Central memory CD8-positive, alpha-beta T cell (primary cell): ENCODE data around the gene ZNRD2.
"Not testable (repeated sequence)": the region's sequence is repeated elsewhere in the genome, so short reads cannot be mapped to it uniquely, and the experiment has no call there.

Source experiments
- ATAC-seq: fragments of 150-1000 bp; cut with Tn5 transposase; replicated peaks from 2 replicates; pipeline ENCODE4 v1.10.0; 2022; ENCODE audit warnings: mild to moderate bottlenecking, moderate FRiP score, moderate number of reproducible peaks; ENCODE audit not compliant: poor library complexity, severe bottlenecking; ENCODE audit errors: extremely low read depth
- DNase-seq, 2 donors: peaks; one replicate each; pipeline ENCODE4 v3.0.0; 2021; ENCODE audit warnings: low spot score in 2 of 2
- H3K27ac Mint-ChIP-seq: one replicate; pipeline ENCODE4 v1.8.0; 2022; ENCODE audit warnings: low read depth, mild to moderate bottlenecking, moderate library complexity, mixed read lengths
- H3K27me3 Mint-ChIP-seq: one replicate; pipeline ENCODE4 v1.8.0; 2022; ENCODE audit warnings: mixed read lengths
- H3K36me3 Mint-ChIP-seq: one replicate; pipeline ENCODE4 v1.8.0; 2022; ENCODE audit warnings: mild to moderate bottlenecking, moderate library complexity, mixed read lengths; ENCODE audit not compliant: insufficient read depth
- H3K4me1 Mint-ChIP-seq: one replicate; pipeline ENCODE4 v1.8.0; 2022; ENCODE audit warnings: mixed read lengths
- H3K4me3 Mint-ChIP-seq: one replicate; pipeline ENCODE4 v1.8.0; 2022; ENCODE audit warnings: mild to moderate bottlenecking, moderate library complexity, mixed read lengths
- H3K9me3 Mint-ChIP-seq: one replicate; pipeline ENCODE4 v1.8.0; 2022; ENCODE audit warnings: mixed read lengths

ZNRD2 gene

GRCh38 chr11:65569973-65570918 lies at the start of gene ZNRD2:
TSS of gene ZNRD2 (plus strand) at chr11:65570477. CDS start at chr11:65570492, 15 bp downstream.
- peak; percentile 78 for ATAC-seq
- Mint-ChIP-seq H3K36me3 (peaks cover 40% of the 10 kb centered on the region), H3K27ac (peak within 1 kb of the TSS; percentile 99), H3K9me3 (no peaks in the 10 kb centered on the region), H3K27me3 (no peaks in the 10 kb centered on the region), H3K4me3 (peak within 1 kb of the TSS; percentile 97), H3K4me1 (peaks cover 81% of the 10 kb centered on the region)
- DNase-seq, result peak; percentile 94 to 98

- not testable (repeated sequence) for DNase-seq, ATAC-seq, H3K36me3 Mint-ChIP-seq, H3K27ac Mint-ChIP-seq, H3K9me3 Mint-ChIP-seq, H3K27me3 Mint-ChIP-seq
- peak overlapping the region; percentile 34 for H3K4me3 Mint-ChIP-seq
- peaks cover 31% of the 10 kb centered on the region for H3K4me1 Mint-ChIP-seq
These were observed 48.3 kb upstream of the ZNRD2 start for GRCh38 chr11:65521777-65522521.

- H3K27ac Mint-ChIP-seq, H3K9me3 Mint-ChIP-seq, H3K36me3 Mint-ChIP-seq, H3K27me3 Mint-ChIP-seq, ATAC-seq, DNase-seq: not testable (repeated sequence)
- Mint-ChIP-seq H3K4me1 (peaks cover 33% of the 10 kb centered on the region), H3K4me3 (peak overlapping the region; percentile 57)
These were observed 47.3 kb upstream of the ZNRD2 start for GRCh38 chr11:65522718-65523630.

GRCh38 chr11:65523631-65523968 lies 46.7 kb upstream of the ZNRD2 start:
- Mint-ChIP-seq H3K36me3 (peaks cover 11% of the 10 kb centered on the region), H3K4me1 (peaks cover 33% of the 10 kb centered on the region), H3K4me3 (peak overlapping the region; percentile 57)
- not testable (repeated sequence) for H3K27ac Mint-ChIP-seq, ATAC-seq, H3K9me3 Mint-ChIP-seq, H3K27me3 Mint-ChIP-seq, DNase-seq

- peaks cover 12% of the 10 kb centered on the region for H3K36me3 Mint-ChIP-seq
- DNase-seq (no peak), ATAC-seq (peak; percentile 15)
- peak overlapping the region; percentile 50 for H3K4me3 Mint-ChIP-seq
- peak overlapping the region; percentile 64 for H3K27ac Mint-ChIP-seq
- peaks cover 33% of the 10 kb centered on the region for H3K4me1 Mint-ChIP-seq
- H3K9me3 Mint-ChIP-seq, result no peaks in the 10 kb centered on the region
- H3K27me3 Mint-ChIP-seq, result no peaks in the 10 kb centered on the region
These were observed 46.1 kb upstream of the ZNRD2 start for GRCh38 chr11:65524014-65524740.

GRCh38 chr11:65524741-65525545 lies 45.3 kb upstream of the ZNRD2 start, which contains the start of gene SCYL1:
TSS of gene SCYL1 (plus strand) at chr11:65525083. CDS start at chr11:65525154, 71 bp downstream.
- Mint-ChIP-seq H3K36me3 (peaks cover 12% of the 10 kb centered on the region), H3K9me3 (no peaks in the 10 kb centered on the region), H3K27ac (peak within 1 kb of the TSS; percentile 82), H3K27me3 (no peaks in the 10 kb centered on the region), H3K4me3 (peak within 1 kb of the TSS; percentile 84), H3K4me1 (peaks cover 33% of the 10 kb centered on the region)
- DNase-seq, result peak; percentile 67
- peak; percentile 84 for ATAC-seq

- peak; percentile 47 for ATAC-seq
- peaks cover 17% of the 10 kb centered on the region for H3K36me3 Mint-ChIP-seq
These were observed 44.5 kb upstream of the ZNRD2 start for GRCh38 chr11:65525546-65526480.

GRCh38 chr11:65526744-65527143 lies 43.5 kb upstream of the ZNRD2 start:
- DNase-seq (no peak), ATAC-seq (no peak)
- H3K4me3 Mint-ChIP-seq, result peak overlapping the region; percentile 65
- peaks cover 23% of the 10 kb centered on the region for H3K36me3 Mint-ChIP-seq
- H3K9me3 Mint-ChIP-seq, result no peaks in the 10 kb centered on the region
- no peaks in the 10 kb centered on the region for H3K27me3 Mint-ChIP-seq
- H3K4me1 Mint-ChIP-seq, result peaks cover 33% of the 10 kb centered on the region
- H3K27ac Mint-ChIP-seq, result no peak overlapping the region

More at GRCh38 chr11:65525546-65526480, 44.5 kb upstream of the ZNRD2 start:
- peaks cover 33% of the 10 kb centered on the region for H3K4me1 Mint-ChIP-seq
- H3K4me3 Mint-ChIP-seq, result peak overlapping the region; percentile 84
- peak overlapping the region; percentile 82 for H3K27ac Mint-ChIP-seq
- H3K27me3 Mint-ChIP-seq, result no peaks in the 10 kb centered on the region
- no peaks in the 10 kb centered on the region for H3K9me3 Mint-ChIP-seq
- DNase-seq, result no peak

- Mint-ChIP-seq H3K4me3 (no peak overlapping the region), H3K9me3 (no peaks in the 10 kb centered on the region), H3K36me3 (peaks cover 34% of the 10 kb centered on the region), H3K27me3 (no peaks in the 10 kb centered on the region), H3K27ac (no peak overlapping the region), H3K4me1 (peaks cover 20% of the 10 kb centered on the region)
- ATAC-seq (no peak), DNase-seq (no peak)
These were observed 41.4 kb upstream of the ZNRD2 start for GRCh38 chr11:65528819-65529350.

GRCh38 chr11:65529475-65530156 lies 40.7 kb upstream of the ZNRD2 start:
- peaks cover 38% of the 10 kb centered on the region for H3K36me3 Mint-ChIP-seq
- ATAC-seq (no peak), DNase-seq (no peak)
- H3K27me3 Mint-ChIP-seq, result no peaks in the 10 kb centered on the region
- H3K4me1 Mint-ChIP-seq, result peaks cover 13% of the 10 kb centered on the region
- no peak overlapping the region for H3K27ac Mint-ChIP-seq
- no peaks in the 10 kb centered on the region for H3K9me3 Mint-ChIP-seq
- no peak overlapping the region for H3K4me3 Mint-ChIP-seq
